Measurements from ENCODE around the gene TMEM238L. TPM values are rescaled to one million over a fixed set of nuclear protein-coding genes. Genes with fewer than 3 reads are reported as not detected.

Gene TMEM238L
- total RNA-seq, 1 experiment from 2014 or later: not detected

GRCh38 chr17:10772425-10773380 lies 31.2 kb downstream of the TMEM238L start:
- peaks cover 4 to 13% (median 6%) of the 10 kb centered on the region in 3 experiments for H3K36me3 Mint-ChIP-seq (ENCODE audit: insufficient read depth in 1 of 3, low read depth in 3 of 3)
- H2BK20ac ChIP-seq (ENCODE audit: low read depth, low read length, poor library complexity, severe bottlenecking): no peak overlapping the region

More at GRCh38 chr17:10772425-10773380, 31.2 kb downstream of the TMEM238L start:
- H3K4me2 ChIP-seq (ENCODE audit: insufficient read depth, insufficient read length, low read length): no peak overlapping the region
- no peaks in the 10 kb centered on the region for H3K79me2 ChIP-seq (ENCODE audit: insufficient read depth, low read length)
- H3K18ac ChIP-seq (ENCODE audit: insufficient read length, low read depth, low read length): no peak overlapping the region
- H3K27ac Mint-ChIP-seq: peak overlapping the region in 1 of 3 experiments; percentile 33; a peak in 1 of 7 replicates
- H3T11ph ChIP-seq (ENCODE audit: low read length): no peak overlapping the region
- H2BK12ac ChIP-seq (ENCODE audit: insufficient read length, low read depth, low read length): no peak overlapping the region
- peak; percentile 97 for TF ChIP-seq CTCF (conservative IDR thresholded peaks at IDR 0.05)
- H3K9ac ChIP-seq (ENCODE audit: extremely low read depth, insufficient read length, low read length): no peak overlapping the region
- H3K56ac ChIP-seq (ENCODE audit: insufficient read length, low read depth, low read length): no peak overlapping the region
- H2BK120ac ChIP-seq (ENCODE audit: low read depth, low read length, poor library complexity, severe bottlenecking): no peak overlapping the region
- 0 out of 2 replicates have a peak overlapping the region, but pooled peaks have one; percentile 73 for H2BK15ac ChIP-seq (ENCODE audit: low read depth, low read length)
- no peaks in the 10 kb centered on the region for H3K27me3 ChIP-seq (ENCODE audit: insufficient read depth, low read length)
- no peak overlapping the region for H3K23ac ChIP-seq (ENCODE audit: insufficient read length, low read depth, low read length)
- WGBS (ENCODE audit: extremely low coverage, insufficient read length, low lambda C conversion rate): no CpG with 5 or more reads among the region's 9 CpGs
- H2AK5ac ChIP-seq (ENCODE audit: insufficient read length, low read length): no peak overlapping the region
- H2AFZ ChIP-seq (ENCODE audit: low read length): no peak overlapping the region
- DNase-seq: peak; percentile 91
- H3K27me3 Mint-ChIP-seq (ENCODE audit: low read depth): no peaks in the 10 kb centered on the region
- no peak overlapping the region for H4K8ac ChIP-seq (replicated peaks; ENCODE audit: insufficient read length, low read depth, low read length)
- peaks cover 4 to 7% of the 10 kb centered on the region in 2 experiments; a peak in 2 of 4 replicates for H3K4me1 Mint-ChIP-seq
- no peaks in the 10 kb centered on the region for H3K9me3 ChIP-seq (ENCODE audit: control insufficient read depth, low read depth, low read length)
- no peak overlapping the region for H3K27ac ChIP-seq (ENCODE audit: insufficient read length, low read depth, low read length)
- no peaks in the 10 kb centered on the region for H3K4me1 ChIP-seq (ENCODE audit: insufficient read depth, low read length)
- no peak overlapping the region for H2BK5ac ChIP-seq (ENCODE audit: insufficient read length, low read length)
- H3K79me1 ChIP-seq (ENCODE audit: insufficient read depth, low read depth, low read length, poor library complexity, severe bottlenecking): no peaks in the 10 kb centered on the region
- no peak overlapping the region for H3K4ac ChIP-seq (ENCODE audit: low read depth, low read length)
- H3K23me2 ChIP-seq (ENCODE audit: insufficient read length, low read depth, low read length, poor library complexity, severe bottlenecking): no peaks in the 10 kb centered on the region
- no peak overlapping the region for H4K91ac ChIP-seq (ENCODE audit: insufficient read length, low read depth, low read length)
- H4K20me1 ChIP-seq (ENCODE audit: control insufficient read depth, insufficient read depth, insufficient read length): no peaks in the 10 kb centered on the region
- H4K5ac ChIP-seq (ENCODE audit: insufficient read length, low read depth, low read length): no peak overlapping the region
- H3K14ac ChIP-seq (ENCODE audit: insufficient read depth, low read length): no peak overlapping the region
- H3K4me3 Mint-ChIP-seq: no peak overlapping the region; a peak in 1 of 5 replicates
- peaks cover 8 to 14% of the 10 kb centered on the region in 2 experiments for H3K9me3 Mint-ChIP-seq

Data from H9 (cell line).